GM03348 (cell line): Measurements from ENCODE around the gene AHCY.
"Not testable (repeated sequence)": the region's sequence is repeated elsewhere in the genome, so short reads cannot be mapped to it uniquely, and the experiment has no call there.

ENCODE experiments used
- DNase-seq: peaks from one replicate; pipeline ENCODE4 v3.0.0; 2012; ENCODE audit warnings: low spot score

The AHCY gene

DNA sequence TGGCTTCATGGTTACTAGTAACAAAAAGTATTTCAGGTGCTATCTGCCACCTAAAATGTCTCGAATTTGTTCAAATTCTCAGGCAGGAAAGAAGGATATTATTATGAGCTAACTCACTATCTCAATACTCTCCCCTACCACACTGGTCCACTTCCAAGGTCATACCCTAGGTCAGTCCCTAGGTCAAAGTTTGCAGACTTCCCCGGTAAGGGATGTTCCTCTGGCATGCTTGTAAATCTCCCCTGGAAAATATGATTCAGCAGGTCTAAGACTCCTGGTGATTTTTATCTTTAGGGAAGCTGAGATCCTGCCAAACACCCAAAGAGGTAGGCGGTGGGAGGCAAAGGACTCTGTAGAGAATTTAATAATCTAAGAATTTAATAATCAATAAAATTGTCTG is 6.7 kb downstream of the AHCY start:
- no peak for DNase-seq

DNA sequence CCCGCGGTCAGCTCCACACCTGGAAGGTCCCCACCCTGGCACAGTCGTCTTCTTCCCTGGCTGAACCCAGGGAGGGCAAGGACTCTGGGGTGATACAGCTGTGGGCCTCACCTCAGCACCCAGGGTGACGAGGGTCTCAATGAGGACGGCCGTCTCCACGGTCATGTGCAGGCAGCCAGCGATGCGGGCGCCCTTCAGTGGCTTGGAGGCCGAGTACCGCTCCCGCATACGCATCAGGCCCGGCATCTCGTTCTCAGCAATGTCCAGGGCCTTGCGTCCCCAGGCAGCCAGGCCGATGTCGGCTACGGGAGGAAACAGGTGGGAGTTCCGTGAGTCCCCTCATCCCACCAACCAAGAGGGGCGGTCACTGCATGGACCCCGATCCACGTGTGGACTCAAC is 7.9 kb downstream of the AHCY start:
- no peak for DNase-seq

DNA sequence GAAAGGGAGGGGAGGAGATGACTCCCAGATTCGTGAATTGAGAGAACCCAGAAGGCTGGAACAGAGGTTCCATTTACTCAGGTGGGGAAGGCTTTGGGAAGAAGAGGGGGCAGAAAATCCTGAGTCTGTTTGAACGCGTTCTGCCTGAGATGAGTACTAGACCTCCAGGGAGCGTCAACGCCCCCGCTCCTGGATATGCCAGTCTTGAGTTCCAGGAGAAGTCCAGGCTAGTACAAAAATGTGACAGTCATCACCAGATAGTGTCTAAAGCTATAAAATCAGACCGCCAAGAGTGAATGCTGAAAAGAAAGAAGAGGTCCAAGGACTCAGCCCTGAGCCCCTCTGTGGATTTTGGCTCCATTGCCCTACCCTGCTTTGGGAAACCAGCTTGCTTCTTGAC is 8.6 kb downstream of the AHCY start:
- DNase-seq = no peak

DNA sequence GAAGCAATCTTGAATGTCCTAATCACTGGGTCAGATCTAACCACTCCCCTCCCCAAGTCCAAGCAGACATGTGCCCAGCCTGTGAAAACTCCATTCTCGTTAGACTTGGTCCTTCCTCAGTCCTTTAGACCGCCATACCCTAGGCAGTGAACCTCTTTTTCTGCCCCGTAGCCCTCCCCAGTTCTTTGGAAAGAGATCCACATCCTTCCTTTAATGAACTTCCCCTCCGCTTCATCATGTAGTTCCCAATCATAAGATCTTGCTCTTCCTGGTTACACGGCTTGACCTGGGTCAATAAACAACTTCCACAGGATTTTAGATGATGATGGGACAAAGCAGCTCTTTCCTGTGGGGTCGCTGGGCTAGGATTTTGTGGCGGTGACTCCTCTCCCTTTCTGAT is 9.6 kb downstream of the AHCY start:
- DNase-seq = no peak

DNA sequence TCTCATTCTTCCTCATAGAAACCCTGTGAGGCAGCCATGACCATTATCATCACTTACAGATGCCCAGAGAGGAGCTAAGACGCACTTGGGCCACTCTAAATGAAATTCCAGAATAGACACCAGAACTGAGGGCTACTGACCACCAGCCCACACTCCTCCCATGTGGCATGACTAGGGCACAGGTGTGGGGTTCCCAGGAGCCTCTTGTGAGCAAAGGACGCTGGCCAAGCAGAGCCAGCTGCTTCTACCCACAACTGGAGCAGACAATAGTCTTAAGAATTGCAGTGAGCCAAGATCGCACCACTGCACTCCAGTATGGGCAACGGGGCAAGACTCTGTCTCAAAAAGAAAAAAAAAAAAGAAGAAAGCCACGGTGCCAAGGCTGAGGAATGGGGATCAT is 10.0 kb downstream of the AHCY start:
- no peak for DNase-seq

DNA sequence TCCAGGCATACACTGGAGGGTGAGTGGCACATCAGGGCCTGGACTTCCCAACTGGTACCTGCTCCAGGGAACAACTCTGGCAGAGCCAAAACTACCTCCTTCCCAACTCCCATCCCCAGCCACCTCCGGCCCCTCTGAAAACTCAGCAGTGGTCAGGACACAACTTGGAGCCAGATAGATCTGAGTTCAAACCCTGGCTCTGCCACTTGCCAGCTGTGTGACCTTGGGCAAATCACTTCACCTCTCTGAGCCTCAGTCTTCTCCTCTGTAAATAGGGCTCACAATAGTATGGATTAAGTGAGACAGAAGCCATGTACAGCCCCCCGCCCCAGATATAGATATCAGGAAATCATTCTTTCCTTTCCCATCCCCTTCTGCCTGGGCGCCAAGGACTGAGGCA is 10.7 kb downstream of the AHCY start:
- DNase-seq = no peak

DNA sequence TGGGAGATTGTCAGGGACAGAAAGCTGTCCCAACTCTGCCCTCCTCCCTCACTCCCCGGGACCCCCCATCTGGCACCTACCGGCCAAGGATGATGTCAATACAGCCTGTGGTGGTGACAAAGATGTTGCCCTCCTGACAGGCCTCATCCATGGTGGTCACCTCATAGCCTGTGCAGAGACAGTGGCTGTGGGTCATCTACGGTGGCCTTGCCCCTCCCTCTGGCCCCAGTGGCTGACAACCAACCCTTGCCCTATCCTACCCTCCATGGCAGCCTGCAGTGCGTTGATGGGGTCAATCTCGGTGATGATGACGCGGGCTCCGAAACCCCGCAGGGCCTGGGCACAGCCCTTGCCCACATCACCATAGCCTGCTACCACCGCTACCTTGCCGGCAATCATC is 12.7 kb downstream of the AHCY start:
- no peak for DNase-seq

DNA sequence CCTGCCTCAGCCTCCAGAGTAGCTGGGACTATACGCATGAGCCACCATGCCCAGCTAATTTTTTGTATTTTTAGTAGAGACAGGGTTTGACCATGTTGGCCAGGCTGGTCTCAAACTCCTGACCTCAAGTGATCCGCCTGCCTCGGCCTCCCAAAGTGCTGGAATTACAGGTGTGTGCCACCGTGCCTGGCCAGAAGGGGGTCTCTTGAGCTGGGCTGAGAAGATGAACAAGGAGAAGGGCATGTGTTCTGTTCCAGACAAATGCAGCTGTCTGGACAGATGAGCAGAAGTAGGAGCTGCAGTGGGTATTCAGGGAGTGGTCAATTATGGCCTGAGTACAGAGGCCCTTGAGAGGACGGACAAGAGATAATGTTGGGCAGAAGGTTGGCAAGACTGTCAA is 15.7 kb downstream of the AHCY start:
- DNase-seq = not testable (repeated sequence)

DNA sequence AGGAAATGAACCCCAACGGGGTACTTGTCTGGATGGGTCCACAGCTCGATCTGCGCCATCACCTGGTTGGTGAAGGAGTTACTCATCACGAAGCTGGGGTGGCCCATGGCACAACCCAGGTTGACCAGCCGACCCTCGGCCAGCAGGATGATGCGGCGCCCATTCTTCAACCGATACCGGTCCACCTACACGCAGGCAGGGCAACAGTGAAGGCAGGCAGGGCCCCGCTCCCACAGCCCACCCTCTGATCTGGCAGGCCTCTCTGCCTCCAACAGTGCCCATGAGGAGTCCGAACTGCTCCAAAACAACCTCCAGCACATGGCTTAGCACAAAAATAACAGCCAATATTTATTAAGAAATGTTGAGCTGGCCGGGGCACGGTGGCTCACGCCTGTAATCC is 17.7 kb downstream of the AHCY start:
- DNase-seq = no peak

DNA sequence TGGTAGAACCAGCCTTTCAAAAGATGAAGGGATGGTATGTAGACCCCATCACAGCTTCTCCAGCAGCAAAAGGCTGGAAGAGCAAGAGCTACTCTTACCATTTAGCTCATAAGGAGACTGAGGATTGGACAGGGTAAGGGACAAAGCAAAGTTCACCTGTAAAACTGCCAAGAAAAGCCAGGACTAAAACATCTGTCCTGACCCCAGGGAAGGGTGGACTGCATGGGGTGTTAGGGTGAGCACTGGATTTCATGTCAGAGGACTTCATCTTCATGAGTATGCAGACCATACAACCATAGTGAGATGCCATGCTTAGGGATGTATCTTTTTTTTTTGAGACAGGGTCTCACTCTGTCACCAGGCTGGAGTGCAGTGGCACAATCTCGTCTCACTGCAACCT is 19.3 kb downstream of the AHCY start:
- no peak for DNase-seq

DNA sequence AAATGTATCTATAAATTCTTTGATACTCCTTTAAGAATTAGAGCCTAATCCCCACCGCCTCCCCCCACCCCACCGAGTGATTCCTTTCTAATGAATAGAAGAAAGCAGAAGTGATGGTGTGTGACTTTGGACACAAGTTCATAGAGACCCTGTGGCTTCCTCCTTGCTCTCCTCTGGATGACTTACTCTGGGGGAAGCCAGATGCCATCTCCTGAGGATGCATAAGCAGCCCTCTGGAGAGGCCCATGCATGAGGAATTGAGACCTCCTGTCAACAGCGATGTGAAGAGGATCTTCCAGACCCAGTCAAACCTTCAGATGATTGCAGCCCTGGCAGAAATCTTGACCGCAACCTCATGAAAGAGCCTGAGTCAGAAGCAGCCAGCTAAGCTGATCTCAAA is 21.1 kb downstream of the AHCY start:
- DNase-seq = no peak

DNA sequence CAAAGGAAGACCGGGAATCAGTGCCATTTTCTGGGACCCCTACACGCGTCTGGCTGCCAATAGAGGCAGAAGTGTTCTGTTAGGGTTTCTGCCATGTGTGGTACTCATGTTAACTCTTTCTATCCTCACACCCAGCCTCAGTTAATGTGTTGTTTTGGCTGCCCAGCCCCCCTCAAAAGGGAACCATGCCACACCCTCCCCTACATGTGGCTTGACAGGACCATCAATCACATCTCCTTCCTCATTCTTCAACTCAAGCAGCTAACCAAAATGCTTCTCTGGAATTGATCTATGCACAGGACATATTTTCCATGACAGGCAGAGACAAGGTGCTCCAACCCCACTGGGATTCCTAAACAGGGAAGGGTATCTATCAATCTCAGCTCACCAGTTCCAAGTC is 22.0 kb downstream of the AHCY start:
- DNase-seq = no peak

DNA sequence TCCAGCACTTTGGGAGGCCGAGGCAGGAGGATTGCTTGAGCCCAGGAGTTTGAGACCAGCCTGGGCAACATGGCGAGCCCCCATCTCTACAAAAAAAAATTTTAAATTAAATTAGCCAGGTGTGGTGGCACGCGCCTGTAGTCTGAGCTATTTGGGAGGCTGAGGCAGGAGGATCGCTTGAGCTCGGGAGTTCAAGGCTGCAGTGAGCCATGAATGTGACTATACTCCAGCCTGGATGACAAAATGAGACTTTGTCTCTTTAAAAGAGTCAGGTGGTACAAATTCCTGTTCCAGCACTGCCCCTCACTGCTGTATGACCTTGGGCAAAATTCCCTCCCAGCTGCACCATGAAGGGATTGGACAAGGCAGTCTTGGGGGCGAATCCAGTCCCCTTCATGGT is 28.5 kb downstream of the AHCY start:
- DNase-seq = no peak

DNA sequence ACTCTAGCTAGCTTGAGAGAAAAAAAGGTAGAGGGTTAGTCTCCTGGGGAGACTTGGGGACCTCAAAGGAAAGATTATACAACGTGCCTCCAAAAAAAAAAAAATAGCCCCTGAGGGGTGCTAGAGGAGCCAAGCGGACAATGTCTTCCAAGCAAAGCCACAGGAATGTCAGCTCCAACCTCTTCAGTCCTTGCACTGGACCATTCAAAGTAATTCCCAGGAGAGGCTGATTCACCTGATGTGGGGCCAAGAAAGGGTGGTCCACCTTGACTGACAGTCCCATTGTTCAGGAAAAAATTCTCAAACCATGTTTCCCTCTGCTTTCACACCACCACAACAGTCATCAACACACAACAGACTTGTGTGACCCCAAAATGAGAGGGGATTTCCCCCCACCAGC is 31.2 kb downstream of the AHCY start:
- DNase-seq = peak; percentile 83

DNA sequence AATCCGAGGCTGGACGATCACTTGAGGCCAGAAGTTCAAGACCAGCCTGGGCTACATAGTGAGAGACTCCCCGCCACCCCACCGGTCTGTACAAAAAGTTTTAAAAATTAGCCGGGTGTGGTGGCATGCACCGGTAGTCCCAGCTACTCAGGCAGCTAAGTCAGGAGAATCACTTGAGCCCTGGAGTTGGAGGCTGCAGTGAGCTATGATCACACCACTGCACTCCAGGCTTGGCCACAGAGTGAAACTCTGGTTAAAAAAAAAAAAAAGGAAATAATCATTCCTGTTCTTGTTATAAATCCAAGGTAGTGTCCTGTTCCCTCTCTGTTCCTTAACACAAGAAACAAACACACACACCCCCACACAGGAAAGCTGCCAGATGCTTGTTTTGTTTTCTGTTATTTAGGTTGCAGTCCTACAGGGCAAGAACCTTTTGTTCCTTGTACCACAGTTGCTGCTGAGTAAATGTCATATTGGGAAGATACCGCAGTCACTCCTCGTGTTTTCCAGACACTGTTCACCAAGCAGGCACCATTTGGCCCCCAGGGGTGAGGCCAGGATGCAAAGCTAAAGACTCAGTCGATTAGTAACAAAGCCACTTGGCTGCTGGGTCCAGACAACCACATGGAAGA is 33.0 kb downstream of the AHCY start:
- no peak for DNase-seq

DNA sequence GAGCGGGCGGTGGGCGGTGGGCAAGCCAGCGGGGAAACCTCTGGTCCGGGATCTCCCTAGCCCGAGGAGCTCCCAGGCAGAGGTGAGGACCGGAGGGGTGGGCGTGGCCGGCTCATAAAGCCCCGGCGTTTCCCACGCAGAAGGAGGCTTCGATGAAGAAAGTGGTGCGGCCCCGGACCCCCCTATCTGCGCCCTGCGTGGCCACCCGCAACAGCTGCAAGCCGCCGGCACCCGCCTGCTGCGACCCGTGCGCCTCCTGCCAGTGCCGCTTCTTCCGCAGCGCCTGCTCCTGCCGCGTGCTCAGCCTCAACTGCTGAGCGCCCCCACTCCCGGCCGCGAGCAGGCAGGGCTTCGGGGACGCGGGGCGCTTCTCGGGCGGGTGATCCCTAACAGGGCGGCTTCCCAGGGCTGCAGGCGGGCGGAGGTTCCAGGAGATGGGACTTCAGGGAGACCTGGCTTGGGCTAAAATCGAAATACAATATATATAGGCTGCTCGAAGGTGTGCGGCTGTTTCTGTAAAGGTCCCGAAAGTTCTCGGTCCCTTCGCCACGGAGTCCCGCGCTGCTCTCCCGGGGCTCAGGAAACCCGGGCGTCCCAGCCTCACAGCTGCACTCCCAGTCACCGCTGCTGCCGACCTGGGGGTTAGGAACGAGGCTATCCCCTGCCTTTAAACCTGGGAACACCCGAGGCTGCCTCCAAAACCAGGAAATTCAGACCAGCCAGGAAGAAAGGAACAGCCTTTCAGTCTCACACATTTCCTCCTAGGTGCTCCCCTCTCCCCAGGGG is 34.1 kb downstream of the AHCY start:
- peak; percentile 63 for DNase-seq

DNA sequence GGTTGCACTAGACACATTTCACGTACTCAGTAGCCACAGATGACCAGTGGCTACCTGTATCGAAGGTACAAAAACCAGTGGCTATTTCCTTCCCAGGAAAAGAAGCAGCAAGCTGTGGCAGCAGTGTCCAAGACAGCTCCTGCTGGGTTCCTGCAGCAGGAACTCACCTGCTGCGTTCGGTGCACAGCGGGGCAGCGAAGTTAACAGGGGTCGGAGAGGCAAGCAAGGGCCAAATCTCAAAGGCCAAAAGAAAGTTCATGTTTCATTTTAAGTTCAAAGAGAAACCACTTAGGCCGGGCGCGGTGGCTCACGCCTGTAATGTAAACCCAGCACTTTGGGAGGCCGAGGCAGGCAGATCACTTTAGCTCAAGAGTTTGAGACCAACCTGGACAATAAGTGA is 35.0 kb downstream of the AHCY start:
- no peak for DNase-seq

DNA sequence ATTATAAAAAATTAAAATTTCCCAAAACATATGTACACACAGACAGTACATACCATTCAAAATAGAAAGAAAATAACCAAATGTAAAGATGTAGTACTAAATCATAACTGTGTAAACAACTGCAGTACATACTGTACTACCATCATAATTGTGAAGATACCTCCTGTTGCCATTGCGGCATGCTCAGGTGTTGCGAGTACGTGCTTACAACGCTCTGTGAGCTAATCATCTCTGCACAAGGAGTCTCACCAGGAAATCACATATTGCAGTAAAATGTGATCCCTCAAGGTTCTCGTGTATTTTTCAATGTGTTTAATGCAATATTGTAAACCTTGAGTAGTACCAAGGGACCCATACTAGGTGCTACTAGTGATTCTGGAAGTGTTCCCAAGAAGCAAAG is 39.0 kb downstream of the AHCY start:
- DNase-seq = no peak

DNA sequence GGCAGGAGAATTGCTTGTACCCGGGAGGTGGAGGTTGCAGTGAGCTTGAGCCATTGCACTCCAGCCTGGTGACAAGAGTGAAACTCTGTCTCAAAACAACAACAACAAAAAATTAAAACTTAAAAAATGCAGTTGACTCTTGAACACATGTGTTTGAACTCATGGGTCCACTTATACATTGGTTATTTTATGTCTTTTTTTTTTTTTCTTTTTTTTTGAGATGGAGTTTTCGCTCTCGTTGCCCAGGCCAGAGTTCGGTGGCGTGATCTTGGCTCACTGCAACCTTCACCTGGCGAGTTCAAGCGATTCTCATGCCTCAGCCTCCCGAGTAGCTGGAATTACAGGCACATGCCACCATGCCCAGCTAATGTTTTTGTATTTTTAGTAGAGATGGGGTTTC is 39.7 kb downstream of the AHCY start:
- not testable (repeated sequence) for DNase-seq

DNA sequence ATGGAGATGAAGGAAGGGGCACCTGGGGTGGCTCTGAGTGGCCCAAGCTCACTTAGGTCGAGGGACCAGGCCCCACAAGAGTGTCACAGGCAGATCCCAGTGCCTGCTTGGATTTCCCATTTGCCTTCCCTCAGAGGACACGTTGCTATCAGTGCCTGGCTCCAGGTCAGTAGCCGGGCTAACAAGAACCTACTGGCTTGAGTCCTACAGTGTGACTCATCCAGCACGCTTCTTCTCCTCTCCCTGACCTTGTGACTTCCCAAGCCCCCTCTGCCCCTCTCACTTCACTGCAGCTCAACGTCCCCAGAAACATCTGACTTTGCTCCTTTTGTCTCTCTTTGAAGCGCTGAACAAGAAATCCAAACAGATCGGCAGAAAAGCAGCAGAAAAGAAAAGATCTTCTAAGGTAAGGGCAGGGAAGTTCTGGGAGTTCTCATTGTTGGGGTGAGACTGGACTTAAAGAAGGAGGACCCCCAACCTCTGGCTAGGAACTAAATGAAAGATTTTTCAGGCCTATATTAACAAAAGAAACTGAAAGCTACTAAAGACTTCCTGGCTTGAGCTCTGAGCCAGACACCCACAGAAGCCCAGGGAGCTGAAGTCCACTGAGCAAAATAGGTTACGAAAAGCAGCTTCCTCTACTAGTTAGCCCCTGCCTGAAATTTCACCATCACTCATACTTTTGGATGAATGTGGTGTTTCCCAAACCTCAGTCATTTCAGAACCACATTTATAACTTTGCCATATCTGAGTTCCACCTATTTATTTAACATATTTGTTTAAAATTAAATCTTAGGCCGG is 40.5 kb downstream of the AHCY start:
- DNase-seq = peak; percentile 36

DNA sequence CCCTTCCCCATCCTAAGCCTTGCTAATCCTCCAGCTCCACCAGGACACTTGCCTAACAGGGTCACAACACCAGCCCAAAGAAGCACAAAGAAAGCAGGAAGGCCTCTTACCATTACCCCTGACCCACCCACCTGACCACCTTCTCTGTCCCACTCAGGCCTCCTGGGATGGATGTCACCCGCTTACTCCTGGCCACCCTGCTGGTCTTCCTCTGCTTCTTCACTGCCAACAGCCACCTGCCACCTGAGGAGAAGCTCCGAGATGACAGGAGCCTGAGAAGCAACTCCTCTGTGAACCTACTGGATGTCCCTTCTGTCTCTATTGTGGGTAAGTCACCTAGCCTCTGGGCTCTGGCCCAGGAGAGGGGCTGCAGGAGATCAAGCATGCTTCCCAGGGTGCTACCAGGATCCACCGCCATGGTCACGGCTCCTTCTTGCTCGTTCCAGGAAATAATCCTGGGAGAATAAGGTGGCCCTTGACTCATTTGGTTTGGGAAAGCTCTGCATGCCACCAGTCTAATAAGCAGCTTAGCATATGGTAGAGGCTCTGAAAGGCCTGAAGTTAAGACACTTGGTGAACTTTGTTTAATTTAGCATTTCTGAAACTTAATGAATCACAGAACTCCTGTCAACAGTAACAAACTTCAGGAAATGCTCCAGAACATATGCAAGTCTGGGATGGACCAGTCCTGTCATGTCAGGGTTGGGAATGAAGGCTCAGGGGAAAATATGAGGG is 42.8 kb downstream of the AHCY start:
- DNase-seq = no peak

DNA sequence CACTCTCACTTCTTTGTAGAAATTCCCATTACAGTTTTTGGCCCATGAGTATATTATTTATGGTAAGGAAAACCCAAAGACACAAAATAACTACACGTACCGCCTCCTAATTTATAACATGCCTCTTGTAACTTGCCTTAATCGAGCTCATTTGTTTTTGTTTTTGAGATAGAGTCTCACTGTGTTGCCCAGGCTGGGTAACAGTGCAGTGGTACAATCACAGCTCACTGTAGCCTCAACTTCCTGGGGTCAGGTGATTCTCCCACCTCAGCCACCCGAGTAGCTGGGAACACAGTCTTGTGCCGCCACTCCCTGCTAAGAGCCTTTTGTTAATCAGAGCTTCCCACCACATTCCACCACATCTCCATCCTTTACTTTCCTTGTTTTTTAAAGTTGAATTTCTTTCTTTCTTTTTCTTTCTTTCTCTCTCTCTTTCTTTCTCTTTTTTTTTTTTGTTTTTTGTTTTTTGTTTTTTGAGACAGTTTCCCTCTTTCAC is 46.5 kb downstream of the AHCY start:
- DNase-seq = no peak
